AG04449 (cell line): ENCODE data around the gene KCNQ1.

Experiments
- CTCF ChIA-PET: fragments of 350-600 bp; formaldehyde crosslinking; extraction: SDS; loops from one replicate; lab custom pipeline; 2021; ENCODE audit warnings: antibody characterized with exemption; lab: Yijun Ruan, JAX
- POLR2A ChIA-PET: fragments of 400-600, 350-600 bp; formaldehyde crosslinking; extraction: SDS; loops from one replicate; lab custom pipeline; 2020; ENCODE audit warnings: antibody characterized with exemption, inconsistent platforms; lab: Yijun Ruan, JAX
- DNase-seq: peaks from one replicate; pipeline ENCODE4 v3.0.0-alpha.2; 2010; ENCODE audit warnings: low read depth, low spot score
- H3K4me3 ChIP-seq: 2 replicates; pipeline ENCODE4 v1.5.1; 2011; ENCODE audit warnings: low read depth, mild to moderate bottlenecking, control low read depth, low read length
- TF ChIP-seq, protein P1 (sequence below): IDR thresholded peaks from one replicate; pipeline ENCODE4 v1.5.1; 2011; ENCODE audit warnings: mild to moderate bottlenecking, moderate library complexity, low read length, control low read depth, inconsistent platforms; ENCODE audit not compliant: insufficient read depth; ENCODE audit errors: missing control alignments

Gene KCNQ1

DNA sequence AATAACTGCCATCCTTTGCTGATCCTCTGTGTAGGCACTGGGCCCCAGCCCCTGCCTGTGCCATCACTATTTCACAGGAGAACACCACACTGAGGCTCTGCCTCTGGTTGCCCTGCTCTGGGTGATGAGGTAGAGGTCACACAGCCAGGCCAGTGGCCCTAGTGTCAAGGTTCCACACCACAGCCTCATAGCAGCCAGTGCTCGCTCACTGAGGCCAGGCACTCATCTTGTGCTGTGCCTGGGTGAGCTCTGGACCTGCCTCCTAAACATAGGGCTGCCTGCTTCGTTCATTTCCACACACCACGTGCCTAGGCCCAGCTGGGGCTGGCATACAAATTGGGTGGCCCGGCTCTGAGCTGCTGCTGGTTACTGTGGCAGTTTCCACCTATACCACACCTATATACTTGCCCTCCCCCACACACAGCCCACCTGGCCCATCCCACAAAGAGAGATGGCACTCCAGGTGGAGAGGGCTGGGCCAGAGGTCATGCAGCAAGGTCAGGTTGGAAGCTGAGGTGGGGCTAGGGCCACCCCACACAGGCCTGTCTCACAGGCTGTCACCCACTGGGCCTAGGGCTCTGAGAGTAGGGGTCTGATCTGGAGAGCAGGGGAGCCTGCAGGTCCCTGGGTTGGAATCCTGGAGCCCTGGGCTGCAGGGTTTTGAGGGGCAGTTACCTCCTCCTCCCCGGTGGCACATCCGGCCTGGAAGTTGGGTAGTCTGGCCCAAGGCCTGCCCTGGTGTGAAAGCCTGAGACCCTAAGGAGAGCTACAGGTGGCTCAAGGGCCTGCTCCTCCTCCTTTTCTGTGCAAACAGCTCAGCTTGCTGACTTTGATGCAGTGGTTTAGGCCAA lies 243.8 kb downstream of the KCNQ1 start:
- ChIA-PET CTCF (interaction anchor here (1.5 kb wide), 1 partner anchor 200 kb away, joined by 6 read pairs; no protein-coding TSS in a partner anchor), POLR2A (interaction anchor here (2.1 kb wide), 1 partner anchor 11 kb away, joined by 11 read pairs; the partner anchor contains the start of gene KCNQ1OT1)
- no peak overlapping the region for H3K4me3 ChIP-seq
- no peak for DNase-seq
- TF ChIP-seq, protein P1, sequence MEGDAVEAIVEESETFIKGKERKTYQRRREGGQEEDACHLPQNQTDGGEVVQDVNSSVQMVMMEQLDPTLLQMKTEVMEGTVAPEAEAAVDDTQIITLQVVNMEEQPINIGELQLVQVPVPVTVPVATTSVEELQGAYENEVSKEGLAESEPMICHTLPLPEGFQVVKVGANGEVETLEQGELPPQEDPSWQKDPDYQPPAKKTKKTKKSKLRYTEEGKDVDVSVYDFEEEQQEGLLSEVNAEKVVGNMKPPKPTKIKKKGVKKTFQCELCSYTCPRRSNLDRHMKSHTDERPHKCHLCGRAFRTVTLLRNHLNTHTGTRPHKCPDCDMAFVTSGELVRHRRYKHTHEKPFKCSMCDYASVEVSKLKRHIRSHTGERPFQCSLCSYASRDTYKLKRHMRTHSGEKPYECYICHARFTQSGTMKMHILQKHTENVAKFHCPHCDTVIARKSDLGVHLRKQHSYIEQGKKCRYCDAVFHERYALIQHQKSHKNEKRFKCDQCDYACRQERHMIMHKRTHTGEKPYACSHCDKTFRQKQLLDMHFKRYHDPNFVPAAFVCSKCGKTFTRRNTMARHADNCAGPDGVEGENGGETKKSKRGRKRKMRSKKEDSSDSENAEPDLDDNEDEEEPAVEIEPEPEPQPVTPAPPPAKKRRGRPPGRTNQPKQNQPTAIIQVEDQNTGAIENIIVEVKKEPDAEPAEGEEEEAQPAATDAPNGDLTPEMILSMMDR = no peak

DNA sequence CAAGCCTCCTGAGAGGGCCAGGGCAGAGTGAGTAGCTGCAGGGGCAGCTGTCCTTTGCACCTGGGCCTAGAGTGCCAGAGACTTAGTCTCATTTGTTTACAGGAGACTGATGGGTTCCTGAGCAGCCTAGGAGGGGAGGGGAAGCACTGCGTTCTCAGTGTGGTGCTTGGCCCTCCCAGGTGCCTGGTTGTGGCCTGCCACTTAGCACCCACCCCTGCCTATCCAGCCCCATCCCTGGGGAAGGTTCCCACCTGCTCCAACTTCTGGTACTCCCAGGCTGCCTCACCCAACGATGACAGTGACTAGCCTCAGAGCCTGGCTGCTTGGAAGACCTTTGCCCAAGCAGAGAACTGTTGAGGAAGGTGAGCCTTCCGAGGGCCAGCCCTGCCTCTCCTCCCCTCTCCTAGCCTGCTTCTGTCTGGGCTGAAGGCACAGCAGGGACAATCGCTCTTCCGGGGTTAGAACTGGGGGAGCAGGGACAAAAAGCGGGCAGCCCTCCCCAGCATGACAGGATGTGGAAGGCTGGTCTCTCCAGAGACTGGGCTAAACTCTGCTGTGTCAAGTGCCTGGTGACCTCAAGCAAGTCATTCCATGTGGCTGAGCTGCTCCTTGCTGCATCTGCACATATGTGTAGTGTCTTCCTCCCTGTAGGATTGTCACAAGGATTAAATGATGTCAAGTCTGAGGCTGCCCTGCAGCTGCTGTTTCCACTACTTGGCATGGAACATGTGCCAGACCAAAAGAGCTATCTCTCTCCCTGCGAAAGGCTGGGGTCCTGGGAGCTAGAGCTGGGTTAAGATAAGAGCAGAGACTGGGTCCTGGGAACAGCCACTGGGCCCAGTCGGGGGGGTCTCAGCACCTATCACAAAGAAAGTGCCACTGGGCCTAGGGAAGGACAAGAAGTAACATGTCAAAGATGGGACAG lies 245.1 kb downstream of the KCNQ1 start:
- POLR2A ChIA-PET = interaction anchor here (1.2 kb wide), 1 partner anchor 10 kb away, joined by 4 read pairs; the partner anchor contains the start of gene KCNQ1OT1

DNA sequence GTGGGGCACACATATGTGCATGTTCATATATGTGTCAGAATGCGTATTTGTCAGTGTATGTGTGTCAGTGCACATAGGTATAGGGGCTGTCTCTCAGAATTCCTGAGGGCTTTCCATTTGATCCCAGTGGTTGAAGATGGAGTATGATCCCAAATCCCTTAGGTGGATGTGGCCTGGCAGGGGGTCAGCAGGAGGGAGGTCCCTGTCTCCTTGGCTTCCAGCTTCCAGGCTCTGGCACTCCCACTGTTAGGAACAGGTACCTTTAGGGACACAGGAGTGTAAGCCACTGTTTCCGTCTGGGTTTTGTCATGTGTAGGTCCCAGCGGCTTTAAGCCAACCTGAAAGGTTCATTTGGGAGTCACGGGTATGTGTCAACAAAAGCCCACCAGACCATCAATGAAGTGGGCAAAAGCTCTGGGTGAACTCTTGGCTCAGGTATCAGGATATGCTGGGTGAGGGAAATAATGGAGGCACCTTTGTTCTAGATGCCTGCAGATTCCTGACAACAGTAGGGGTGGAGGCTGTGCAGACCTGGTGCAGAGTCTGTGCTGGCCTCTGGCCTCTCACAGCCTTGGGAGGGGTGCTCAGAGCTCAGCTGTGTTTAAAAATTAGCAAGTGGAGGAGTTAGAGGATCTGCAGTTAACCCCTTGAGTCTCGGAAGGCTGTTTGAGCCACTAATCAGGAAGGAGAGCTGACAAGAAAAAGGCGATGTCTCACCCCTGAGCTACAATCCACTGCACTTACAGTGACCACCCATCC lies 246.0 kb downstream of the KCNQ1 start:
- POLR2A ChIA-PET = interaction anchor here (1.2 kb wide), 1 partner anchor 9 kb away, joined by 4 read pairs; the partner anchor contains the start of gene KCNQ1OT1
- H3K4me3 ChIP-seq = no peak overlapping the region
- CTCF ChIA-PET = interaction anchor here (0.5 kb wide), 1 partner anchor 65 kb away, joined by 3 read pairs; no protein-coding TSS in a partner anchor
- no peak for DNase-seq
- TF ChIP-seq, protein P1 = no peak

More for the DNA sequence above, 245.1 kb downstream of the KCNQ1 start:
- DNase-seq = no peak
- CTCF ChIA-PET = no interaction called here
- H3K4me3 ChIP-seq = no peak overlapping the region
- TF ChIP-seq, protein P1 = no peak

DNA sequence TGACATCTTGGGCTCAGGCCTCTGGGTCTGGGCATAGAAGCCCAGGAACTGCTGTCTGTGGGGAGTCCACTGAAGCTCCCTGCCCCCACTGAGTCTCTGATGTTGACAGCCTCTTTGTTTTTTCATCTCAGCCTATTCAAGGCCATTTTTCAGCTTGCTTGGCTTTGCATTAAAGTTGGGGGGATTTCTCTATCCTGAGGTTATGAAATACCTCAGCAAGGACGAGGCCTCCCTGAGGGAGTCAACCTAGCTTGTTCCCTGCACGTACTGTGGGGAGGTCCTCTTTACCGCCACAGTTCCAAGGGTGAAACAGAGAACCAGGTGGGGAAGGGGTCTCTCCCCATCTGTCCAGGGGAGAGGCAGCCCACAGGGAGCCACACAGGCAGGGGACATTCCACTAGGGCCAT lies 246.6 kb downstream of the KCNQ1 start:
- no peak for DNase-seq
- TF ChIP-seq, protein P1 = no peak
- CTCF ChIA-PET = no interaction called here
- POLR2A ChIA-PET = interaction anchor here (1.2 kb wide), 1 partner anchor 9 kb away, joined by 4 read pairs; the partner anchor contains the start of gene KCNQ1OT1
- H3K4me3 ChIP-seq = no peak overlapping the region

DNA sequence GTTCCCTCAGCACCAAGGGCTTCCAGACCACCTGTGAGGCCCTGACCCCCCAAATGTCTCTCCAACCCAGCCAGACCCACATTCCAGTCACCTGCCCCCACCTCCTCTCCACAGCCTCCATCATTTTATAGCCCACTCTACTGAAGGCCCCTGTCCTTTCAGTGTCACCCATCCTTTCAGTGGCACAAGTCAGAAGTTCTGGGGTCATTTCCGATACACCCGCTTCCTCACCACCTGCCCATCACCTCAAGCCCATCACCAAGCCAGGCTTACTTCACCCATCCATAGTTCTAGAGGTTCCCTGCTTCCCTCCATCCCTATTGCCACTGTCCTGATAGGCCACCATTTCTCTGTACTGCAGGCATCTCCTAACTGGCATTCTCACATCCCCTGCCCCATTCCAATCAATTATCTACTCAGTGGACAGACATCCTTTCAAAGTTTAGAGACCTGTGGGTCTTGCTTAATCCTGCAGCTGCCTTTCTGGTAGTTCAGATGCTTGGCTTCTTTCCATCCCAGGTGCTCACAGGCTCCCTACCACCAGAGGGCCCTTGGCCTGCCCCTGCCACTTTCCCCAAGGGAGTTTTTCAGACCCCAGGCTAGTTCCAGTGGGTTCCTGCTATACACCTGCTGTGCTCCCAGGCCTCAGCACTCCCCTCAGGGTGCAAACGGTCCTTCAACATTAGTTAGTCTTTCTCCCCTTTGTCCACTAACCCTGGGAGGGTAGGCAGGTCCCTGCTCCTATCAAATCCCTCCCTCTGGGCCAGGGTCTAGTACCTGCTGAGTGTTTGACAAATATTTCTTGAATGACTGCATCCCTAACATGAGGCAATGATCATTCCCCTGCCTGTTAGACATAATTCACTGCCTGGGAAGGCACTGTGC lies 247.4 kb downstream of the KCNQ1 start:
- ChIA-PET POLR2A (no interaction called here), CTCF (no interaction called here)
- TF ChIP-seq, protein P1 = peak; percentile 8
- no peak for DNase-seq
- H3K4me3 ChIP-seq = no peak overlapping the region
